BJ (cell line): ENCODE results near the gene RRP15. TPM values are rescaled to one million over a fixed set of nuclear protein-coding genes. Genes with fewer than 3 reads are reported as not detected.

Experiments used
- CTCF ChIA-PET: fragments of 350-600 bp; formaldehyde crosslinking; extraction: SDS; loops from one replicate; lab custom pipeline; 2021; ENCODE audit warnings: antibody characterized with exemption, inconsistent platforms; lab: Yijun Ruan, JAX
- POLR2A ChIA-PET: fragments of 300-600 bp; sonication (Branson Sonifier 250); formaldehyde crosslinking; extraction: SDS; loops from one replicate; lab custom pipeline; 2021; ENCODE audit warnings: antibody characterized with exemption; lab: Charles Lee
- DNase-seq: peaks from one replicate; pipeline ENCODE4 v3.0.0-alpha.2; 2011; ENCODE audit warnings: low read depth
- H3K27me3 ChIP-seq: 2 replicates; pipeline ENCODE4 v1.6.0; 2011; ENCODE audit warnings: low read length; ENCODE audit not compliant: control insufficient read depth, insufficient read depth
- H3K36me3 ChIP-seq: 2 replicates; pipeline ENCODE4 v1.5.1; 2011; ENCODE audit warnings: low read length; ENCODE audit not compliant: control insufficient read depth, insufficient read depth
- H3K4me3 ChIP-seq: 2 replicates; pipeline ENCODE4 v1.5.1; 2011; ENCODE audit warnings: low read depth, mild to moderate bottlenecking, control low read depth, low read length
- polyA plus RNA-seq: library from polyadenylated mRNA; depleted of rRNA; stranded (reverse); fragments of >200 nt; gene quantifications from 2 replicates; pipeline ENCODE4 v1.2.3, GENCODE V29; 2011
- TF ChIP-seq, protein P1 (sequence below): IDR thresholded peaks from 2 replicates; pipeline ENCODE4 v1.5.1; 2011; ENCODE audit warnings: low read depth, mild to moderate bottlenecking, control low read depth, inconsistent platforms, low read length, moderate library complexity; ENCODE audit not compliant: insufficient read depth

RRP15 gene
- polyA plus RNA-seq, 1 experiment = 0.88 TPM

DNA sequence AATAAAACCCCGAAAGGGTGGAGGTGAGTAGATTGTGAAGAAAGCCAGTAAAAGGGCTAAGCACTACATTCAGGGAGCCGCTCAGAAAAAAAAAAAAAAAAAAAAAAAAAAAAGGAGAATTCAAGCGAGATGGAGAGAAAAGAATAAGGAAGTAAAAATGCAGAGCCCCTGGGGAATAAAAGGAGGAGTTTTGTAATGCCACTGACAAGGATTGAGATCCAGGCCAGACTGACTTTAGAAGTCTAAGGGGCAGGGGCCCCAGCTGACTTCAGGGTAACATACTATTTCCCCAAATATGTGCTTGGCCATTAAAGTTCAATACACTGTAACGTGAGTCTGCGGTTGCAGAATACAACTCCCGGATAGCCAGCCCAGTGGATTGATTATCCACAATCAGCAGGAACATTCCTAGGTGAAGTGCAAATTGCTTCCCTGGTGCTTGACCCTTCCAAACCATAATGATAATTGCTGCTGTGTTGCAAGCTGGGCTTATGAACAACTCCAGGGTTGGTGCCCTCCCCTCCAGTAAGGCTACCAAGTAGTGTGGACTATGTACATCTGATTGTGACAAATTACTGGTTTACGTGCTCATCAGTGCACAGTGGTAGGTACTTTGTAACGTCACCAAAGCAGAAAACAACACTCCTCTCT, 30.7 kb upstream of the RRP15 start:
- Histone ChIP-seq H3K4me3 (no peak overlapping the region), H3K27me3 (no peaks in the 10 kb centered on the region), H3K36me3 (no peaks in the 10 kb centered on the region)
- TF ChIP-seq, protein P1, sequence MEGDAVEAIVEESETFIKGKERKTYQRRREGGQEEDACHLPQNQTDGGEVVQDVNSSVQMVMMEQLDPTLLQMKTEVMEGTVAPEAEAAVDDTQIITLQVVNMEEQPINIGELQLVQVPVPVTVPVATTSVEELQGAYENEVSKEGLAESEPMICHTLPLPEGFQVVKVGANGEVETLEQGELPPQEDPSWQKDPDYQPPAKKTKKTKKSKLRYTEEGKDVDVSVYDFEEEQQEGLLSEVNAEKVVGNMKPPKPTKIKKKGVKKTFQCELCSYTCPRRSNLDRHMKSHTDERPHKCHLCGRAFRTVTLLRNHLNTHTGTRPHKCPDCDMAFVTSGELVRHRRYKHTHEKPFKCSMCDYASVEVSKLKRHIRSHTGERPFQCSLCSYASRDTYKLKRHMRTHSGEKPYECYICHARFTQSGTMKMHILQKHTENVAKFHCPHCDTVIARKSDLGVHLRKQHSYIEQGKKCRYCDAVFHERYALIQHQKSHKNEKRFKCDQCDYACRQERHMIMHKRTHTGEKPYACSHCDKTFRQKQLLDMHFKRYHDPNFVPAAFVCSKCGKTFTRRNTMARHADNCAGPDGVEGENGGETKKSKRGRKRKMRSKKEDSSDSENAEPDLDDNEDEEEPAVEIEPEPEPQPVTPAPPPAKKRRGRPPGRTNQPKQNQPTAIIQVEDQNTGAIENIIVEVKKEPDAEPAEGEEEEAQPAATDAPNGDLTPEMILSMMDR = no peak
- CTCF ChIA-PET = no interaction called here
- POLR2A ChIA-PET = no interaction called here
- DNase-seq = no peak

DNA sequence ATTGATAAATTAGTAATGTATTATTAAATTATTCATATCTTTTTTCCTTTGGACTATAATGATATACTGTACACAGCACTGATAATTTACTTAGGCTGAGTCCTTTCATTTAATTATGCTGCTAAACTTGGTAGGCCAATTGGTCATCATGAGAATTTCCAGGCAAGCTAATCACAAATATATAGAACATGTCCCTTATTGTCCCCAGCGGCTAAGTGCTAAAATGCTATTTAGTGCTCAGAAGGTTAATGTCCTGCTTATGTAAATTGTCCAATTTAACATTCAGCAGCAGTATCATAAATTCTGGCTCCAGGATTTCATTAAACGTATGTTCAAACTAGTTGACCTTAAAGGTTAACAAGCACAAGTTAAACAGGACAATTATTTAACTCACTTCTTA, 30.0 kb upstream of the RRP15 start:
- no peak for DNase-seq
- H3K27me3 ChIP-seq = no peaks in the 10 kb centered on the region
- H3K4me3 ChIP-seq = no peak overlapping the region
- ChIA-PET POLR2A (no interaction called here), CTCF (interaction anchor here (0.7 kb wide), 1 partner anchor 11 kb away, joined by 3 read pairs; no protein-coding TSS in a partner anchor)
- TF ChIP-seq, protein P1 = no peak
- H3K36me3 ChIP-seq = no peaks in the 10 kb centered on the region

- ChIA-PET CTCF (interaction anchor here (1.2 to 1.3 kb wide), 2 partner anchors 9 to 16 kb away, joined by 3 read pairs; no protein-coding TSS in a partner anchor), POLR2A (no interaction called here)
- no peak for DNase-seq
Measured at GRCh38 chr1:218257371-218257770, 27.7 kb upstream of the RRP15 start.

GRCh38 chr1:218257971-218258370, 27.1 kb upstream of the RRP15 start:
- TF ChIP-seq, protein P1 = no peak

More at GRCh38 chr1:218257371-218257770, 27.7 kb upstream of the RRP15 start:
- H3K4me3 ChIP-seq = no peak overlapping the region
- TF ChIP-seq, protein P1 = no peak
- H3K27me3 ChIP-seq = no peaks in the 10 kb centered on the region
- no peaks in the 10 kb centered on the region for H3K36me3 ChIP-seq

DNA sequence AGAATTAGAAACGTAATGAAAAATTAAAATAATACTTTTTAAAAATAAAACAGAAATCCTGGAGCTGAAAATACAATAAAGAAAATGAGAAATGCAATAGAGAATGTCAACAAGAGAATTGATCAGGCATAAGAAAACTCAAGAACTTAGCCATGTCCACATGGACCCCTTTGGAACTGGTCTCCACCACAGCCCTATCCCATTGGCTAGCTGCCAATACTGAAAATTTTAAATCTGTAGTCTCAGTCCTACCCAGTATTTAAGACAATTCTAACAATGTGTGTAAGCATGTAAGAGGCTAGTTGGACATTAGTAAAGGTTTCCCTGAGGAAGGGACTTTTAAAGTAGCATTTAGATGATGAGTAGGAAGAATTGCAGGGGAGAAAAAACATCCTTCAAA, 25.8 kb upstream of the RRP15 start:
- H3K4me3 ChIP-seq = no peak overlapping the region
- TF ChIP-seq, protein P1 = no peak
- H3K36me3 ChIP-seq = no peaks in the 10 kb centered on the region
- no peaks in the 10 kb centered on the region for H3K27me3 ChIP-seq
- ChIA-PET CTCF (no interaction called here), POLR2A (no interaction called here)
- no peak for DNase-seq

More at GRCh38 chr1:218257971-218258370, 27.1 kb upstream of the RRP15 start:
- Histone ChIP-seq H3K27me3 (no peaks in the 10 kb centered on the region), H3K4me3 (no peak overlapping the region), H3K36me3 (no peaks in the 10 kb centered on the region)
- POLR2A ChIA-PET = no interaction called here
- CTCF ChIA-PET = interaction anchor here (1.2 to 1.3 kb wide), 2 partner anchors 10 to 17 kb away, joined by 3 read pairs; no protein-coding TSS in a partner anchor
- DNase-seq = no peak
